ENCODE data around the gene HSD17B3.

HSD17B3 gene

GRCh38 chr9:96206156-96206751 lies 95.7 kb downstream of the HSD17B3 start:
- no peaks in the 10 kb centered on the region for H3K27me3 ChIP-seq (ENCODE audit: insufficient read depth, low read length, poor library complexity, severe bottlenecking)
- H3K4me3 ChIP-seq (ENCODE audit: low read length, poor library complexity, severe bottlenecking), result no peak overlapping the region
- H3K36me3 ChIP-seq (ENCODE audit: insufficient read depth, low read length), result no peaks in the 10 kb centered on the region
- H3K79me2 ChIP-seq (ENCODE audit: insufficient read depth, low read length), result no peaks in the 10 kb centered on the region
- H3K9me2 ChIP-seq (replicated peaks; ENCODE audit: low read depth, low read length), result no peaks in the 10 kb centered on the region
- H4K20me1 ChIP-seq (ENCODE audit: insufficient read depth, low read length, poor library complexity, severe bottlenecking), result no peaks in the 10 kb centered on the region
- H3F3A ChIP-seq (ENCODE audit: low read depth), result no peaks in the 10 kb centered on the region
- H3K9me3 ChIP-seq (ENCODE audit: insufficient read depth, low read depth, low read length), result peaks cover 4% of the 10 kb centered on the region; the same call in 1 of the 2 replicates
- H3K4me1 ChIP-seq (ENCODE audit: insufficient read depth, low read length, poor library complexity, severe bottlenecking), result peaks cover 17% of the 10 kb centered on the region
- no peak overlapping the region for H3K4me2 ChIP-seq (ENCODE audit: low read depth, low read length, poor library complexity, severe bottlenecking)
- H2AFZ ChIP-seq (ENCODE audit: low read length), result no peak overlapping the region
- H3K9ac ChIP-seq (ENCODE audit: low read depth, low read length, poor library complexity, severe bottlenecking), result no peak overlapping the region
- no peak for TF ChIP-seq CTCF (conservative IDR thresholded peaks at IDR 0.05; ENCODE audit: low read length)
- TF ChIP-seq EZH2phosphoT487 (IDR thresholded peaks at IDR 0.05; ENCODE audit: borderline replicate concordance), result no peak

- H3K36me3 ChIP-seq (ENCODE audit: insufficient read depth, low read length), result no peaks in the 10 kb centered on the region
These were observed 97.1 kb downstream of the HSD17B3 start for GRCh38 chr9:96204853-96205252.

GRCh38 chr9:96203867-96204501 lies 98.0 kb downstream of the HSD17B3 start:
- no peaks in the 10 kb centered on the region for H3K27me3 ChIP-seq (ENCODE audit: insufficient read depth, low read length, poor library complexity, severe bottlenecking)
- TF ChIP-seq CTCF (conservative IDR thresholded peaks at IDR 0.05; ENCODE audit: low read length), result no peak
- TF ChIP-seq EZH2phosphoT487 (IDR thresholded peaks at IDR 0.05; ENCODE audit: borderline replicate concordance), result no peak
- no peaks in the 10 kb centered on the region for H3K9me2 ChIP-seq (replicated peaks; ENCODE audit: low read depth, low read length)
- H3K9ac ChIP-seq (ENCODE audit: low read depth, low read length, poor library complexity, severe bottlenecking), result no peak overlapping the region
- H3K4me2 ChIP-seq (ENCODE audit: low read depth, low read length, poor library complexity, severe bottlenecking), result peak overlapping the region; percentile 38
- H3K9me3 ChIP-seq (ENCODE audit: insufficient read depth, low read depth, low read length), result peaks cover 4% of the 10 kb centered on the region; the same call in 1 of the 2 replicates
- H2AFZ ChIP-seq (ENCODE audit: low read length), result no peak overlapping the region
- H3K4me1 ChIP-seq (ENCODE audit: insufficient read depth, low read length, poor library complexity, severe bottlenecking), result peaks cover 18% of the 10 kb centered on the region
- no peaks in the 10 kb centered on the region for H3K36me3 ChIP-seq (ENCODE audit: insufficient read depth, low read length)
- no peaks in the 10 kb centered on the region for H3K79me2 ChIP-seq (ENCODE audit: insufficient read depth, low read length)
- no peaks in the 10 kb centered on the region for H4K20me1 ChIP-seq (ENCODE audit: insufficient read depth, low read length, poor library complexity, severe bottlenecking)
- no peak overlapping the region for H3K4me3 ChIP-seq (ENCODE audit: low read length, poor library complexity, severe bottlenecking)
- H3F3A ChIP-seq (ENCODE audit: low read depth), result no peaks in the 10 kb centered on the region

More at GRCh38 chr9:96204853-96205252, 97.1 kb downstream of the HSD17B3 start:
- no peaks in the 10 kb centered on the region for H3K27me3 ChIP-seq (ENCODE audit: insufficient read depth, low read length, poor library complexity, severe bottlenecking)
- no peak overlapping the region for H3K4me3 ChIP-seq (ENCODE audit: low read length, poor library complexity, severe bottlenecking)
- H3K4me1 ChIP-seq (ENCODE audit: insufficient read depth, low read length, poor library complexity, severe bottlenecking), result peaks cover 17% of the 10 kb centered on the region
- peaks cover 4% of the 10 kb centered on the region; the same call in 1 of the 2 replicates for H3K9me3 ChIP-seq (ENCODE audit: insufficient read depth, low read depth, low read length)
- H3K9me2 ChIP-seq (replicated peaks; ENCODE audit: low read depth, low read length), result no peaks in the 10 kb centered on the region
- H3K9ac ChIP-seq (ENCODE audit: low read depth, low read length, poor library complexity, severe bottlenecking), result no peak overlapping the region
- H3K4me2 ChIP-seq (ENCODE audit: low read depth, low read length, poor library complexity, severe bottlenecking), result no peak overlapping the region
- no peaks in the 10 kb centered on the region for H3F3A ChIP-seq (ENCODE audit: low read depth)
- TF ChIP-seq EZH2phosphoT487 (IDR thresholded peaks at IDR 0.05; ENCODE audit: borderline replicate concordance) (no peak), CTCF (conservative IDR thresholded peaks at IDR 0.05; ENCODE audit: low read length) (no peak)
- H2AFZ ChIP-seq (ENCODE audit: low read length), result no peak overlapping the region
- H3K79me2 ChIP-seq (ENCODE audit: insufficient read depth, low read length), result no peaks in the 10 kb centered on the region
- H4K20me1 ChIP-seq (ENCODE audit: insufficient read depth, low read length, poor library complexity, severe bottlenecking), result no peaks in the 10 kb centered on the region
